BLaER1 treated with 17β-estradiol and CSF1 and Interleukin-3, amounts not matched to agents 10 nM and 100 nM (cell line): ENCODE results near the gene SPR.

Source experiments
- H3K27ac ChIP-seq, 11 experiments: shearing (Covaris generic); formaldehyde crosslinking; 2 replicates each; pipeline ENCODE4 v1.8.1; 2022
- H3K27me3 ChIP-seq, 11 experiments: shearing (Covaris generic); formaldehyde crosslinking; 2 replicates each; pipeline ENCODE4 v1.8.1; 2022
- H3K36me3 ChIP-seq, 11 experiments: shearing (Covaris generic); formaldehyde crosslinking; 2 replicates each; pipeline ENCODE4 v1.8.1; 2022
- H3K4me1 ChIP-seq, 10 experiments: shearing (Covaris generic); formaldehyde crosslinking; 2 replicates each; pipeline ENCODE4 v1.8.1; 2022
- H3K4me2 ChIP-seq, 11 experiments: shearing (Covaris generic); formaldehyde crosslinking; 2 replicates each; pipeline ENCODE4 v1.8.1; 2022
- H3K4me3 ChIP-seq, 10 experiments: shearing (Covaris generic); formaldehyde crosslinking; 2 replicates each; pipeline ENCODE4 v1.8.1; 2022
- H3K9ac ChIP-seq, 11 experiments: shearing (Covaris generic); formaldehyde crosslinking; 2 replicates each; pipeline ENCODE4 v1.8.1; 2022
- H3K9me3 ChIP-seq, 11 experiments: shearing (Covaris generic); formaldehyde crosslinking; replicated peaks in 1 of 11; 2 replicates each; pipeline ENCODE4 v1.8.1; 2022
- H4K20me1 ChIP-seq, 11 experiments: shearing (Covaris generic); formaldehyde crosslinking; 2 replicates each; pipeline ENCODE4 v1.8.1; 2022
- Cebpa-rat ChIP-seq, 11 experiments: shearing (Covaris generic); IDR thresholded peaks; 2 replicates each; pipeline ENCODE4 v1.8.1; 2022

The SPR gene

GRCh38 chr2:72887740-72888437 is 681 bp downstream of the SPR start:
- Histone ChIP-seq H3K4me2 (peak overlapping the region; percentile 83 to 98 (median 96)), H4K20me1 (peaks cover 13 to 47% (median 31%) of the 10 kb centered on the region in 11 experiments; a peak in 21 of 22 replicates), H3K9me3 (no peaks in the 10 kb centered on the region), H3K27me3 (peaks cover 0 to 19% (median 15%) of the 10 kb centered on the region in 11 experiments; a peak in 13 of 22 replicates), H3K4me3 (peak overlapping the region; percentile 70 to 91 (median 80)), H3K36me3 (peaks cover 0 to 15% (median 11%) of the 10 kb centered on the region in 11 experiments; a peak in 13 of 22 replicates), H3K27ac (peak overlapping the region; percentile 13 to 70 (median 52); a peak in 17 of 22 replicates), H3K4me1 (peaks cover 19 to 51% (median 32%) of the 10 kb centered on the region in 10 experiments), H3K9ac (peak overlapping the region; percentile 66 to 81 (median 75))
- TF ChIP-seq Cebpa-rat (IDR thresholded peaks at IDR 0.05), result no peak

DNA sequence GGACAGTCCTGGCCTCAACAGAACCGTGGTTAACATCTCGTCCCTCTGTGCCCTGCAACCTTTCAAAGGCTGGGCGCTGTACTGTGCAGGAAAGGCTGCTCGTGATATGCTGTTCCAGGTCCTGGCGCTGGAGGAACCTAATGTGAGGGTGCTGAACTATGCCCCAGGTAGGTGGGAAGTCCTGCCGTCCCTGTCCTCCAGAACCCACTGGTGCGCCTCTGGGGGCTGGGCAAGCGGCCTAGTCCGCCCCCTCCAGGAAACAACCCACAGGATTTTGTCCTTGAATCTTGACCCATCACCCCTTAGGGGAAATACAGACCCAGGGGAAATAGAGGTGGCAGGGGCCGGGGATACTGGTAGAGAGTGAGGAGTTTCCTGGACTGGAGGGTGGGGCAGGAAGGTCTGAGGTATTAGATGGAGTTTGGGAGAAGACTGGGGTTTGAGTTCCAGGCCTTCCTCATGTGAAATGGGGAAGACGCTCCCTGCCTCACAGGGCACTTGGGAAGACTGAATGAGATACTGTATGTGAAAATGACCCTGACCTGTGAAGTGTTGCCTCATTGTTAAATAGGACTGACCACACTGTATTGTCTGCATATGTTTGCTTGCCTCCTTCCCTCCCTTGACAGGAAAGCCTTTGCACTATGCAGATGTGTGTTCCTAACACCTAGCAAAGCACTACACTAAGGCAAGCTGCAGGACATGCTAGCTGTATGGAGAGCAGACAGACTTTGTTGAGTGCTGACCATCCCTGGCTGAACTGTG is 1.4 kb downstream of the SPR start:
- H3K27me3 ChIP-seq, result peaks cover 0 to 19% (median 15%) of the 10 kb centered on the region in 11 experiments; a peak in 13 of 22 replicates
- peaks cover 13 to 54% (median 37%) of the 10 kb centered on the region in 11 experiments; a peak in 21 of 22 replicates for H4K20me1 ChIP-seq
- no peak for TF ChIP-seq Cebpa-rat (IDR thresholded peaks at IDR 0.05)
- H3K4me3 ChIP-seq, result peak overlapping the region; percentile 70 to 91 (median 80); a peak in 16 of 20 replicates
- peak overlapping the region; percentile 83 to 98 (median 96) for H3K4me2 ChIP-seq
- H3K4me1 ChIP-seq, result peaks cover 26 to 51% (median 39%) of the 10 kb centered on the region in 10 experiments
- peak overlapping the region in 7 of 11 experiments; percentile 32 to 81 (median 76); a peak in 5 of 22 replicates for H3K9ac ChIP-seq
- H3K36me3 ChIP-seq, result peaks cover 0 to 15% (median 11%) of the 10 kb centered on the region in 11 experiments; a peak in 13 of 22 replicates
- H3K27ac ChIP-seq, result no peak overlapping the region
- no peaks in the 10 kb centered on the region for H3K9me3 ChIP-seq

- Histone ChIP-seq H3K27me3 (peaks cover 5 to 20% (median 17%) of the 10 kb centered on the region in 11 experiments; a peak in 15 of 22 replicates), H3K9ac (no peak overlapping the region), H3K4me1 (peaks cover 40 to 65% (median 53%) of the 10 kb centered on the region in 10 experiments), H3K4me2 (peak overlapping the region in 3 of 11 experiments; percentile 4 to 25 (median 5); a peak in 2 of 22 replicates), H3K36me3 (peaks cover 0 to 15% (median 11%) of the 10 kb centered on the region in 11 experiments; a peak in 13 of 22 replicates), H3K9me3 (no peaks in the 10 kb centered on the region), H3K27ac (no peak overlapping the region), H3K4me3 (no peak overlapping the region), H4K20me1 (peaks cover 13 to 54% (median 37%) of the 10 kb centered on the region in 11 experiments; a peak in 21 of 22 replicates)
- no peak for TF ChIP-seq Cebpa-rat (IDR thresholded peaks at IDR 0.05)
These were observed 2.8 kb downstream of the SPR start for GRCh38 chr2:72889991-72890390.

GRCh38 chr2:72891091-72891818 is 4.0 kb downstream of the SPR start:
- TF ChIP-seq Cebpa-rat (IDR thresholded peaks at IDR 0.05), result no peak

DNA sequence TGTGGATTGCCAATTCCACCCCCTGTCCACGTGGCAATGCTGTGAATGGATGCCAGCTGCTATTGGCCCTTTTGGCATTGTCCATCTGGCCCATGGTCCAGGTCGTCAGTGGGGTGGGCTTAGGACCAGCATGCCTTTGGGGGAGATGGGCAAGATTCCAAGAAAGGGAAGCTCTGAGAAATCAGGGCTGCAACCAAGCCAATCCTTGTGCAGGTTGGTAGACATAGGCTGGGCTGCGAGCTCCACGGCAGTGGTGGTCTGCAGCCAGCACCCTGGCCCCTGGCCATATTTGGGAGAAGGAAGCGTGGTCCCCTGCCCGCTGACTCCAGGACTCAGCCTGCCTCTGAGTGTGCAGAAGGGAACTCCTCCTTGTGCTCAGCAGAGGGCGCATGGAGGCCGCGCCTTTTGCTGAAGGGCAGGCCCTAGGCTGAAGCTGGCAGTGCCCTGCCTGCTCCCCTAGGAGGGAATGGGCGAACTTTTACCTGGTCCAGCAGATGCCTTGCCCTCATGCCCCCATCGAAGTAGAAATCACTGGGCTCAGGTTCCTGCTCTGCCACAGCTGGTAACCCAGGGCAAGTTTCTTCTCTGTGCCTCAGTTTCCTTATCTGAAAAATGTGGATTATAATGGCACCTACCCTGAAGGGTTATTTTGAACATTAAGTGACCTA is 5.4 kb downstream of the SPR start:
- Histone ChIP-seq H3K9ac (no peak overlapping the region), H3K27me3 (peaks cover 0 to 20% (median 10%) of the 10 kb centered on the region in 11 experiments; a peak in 13 of 22 replicates)
- TF ChIP-seq Cebpa-rat (IDR thresholded peaks at IDR 0.05), result no peak

More at GRCh38 chr2:72891091-72891818, 4.0 kb downstream of the SPR start:
- no peaks in the 10 kb centered on the region for H3K9me3 ChIP-seq
- no peak overlapping the region for H3K27ac ChIP-seq
- peaks cover 49 to 72% (median 63%) of the 10 kb centered on the region in 10 experiments for H3K4me1 ChIP-seq
- peaks cover 7 to 27% (median 16%) of the 10 kb centered on the region in 11 experiments; a peak in 17 of 22 replicates for H3K27me3 ChIP-seq
- no peak overlapping the region for H3K4me3 ChIP-seq
- H4K20me1 ChIP-seq, result peaks cover 13 to 55% (median 37%) of the 10 kb centered on the region in 11 experiments; a peak in 21 of 22 replicates
- H3K4me2 ChIP-seq, result peak overlapping the region in 6 of 11 experiments; percentile 12 to 81 (median 69); a peak in 10 of 22 replicates
- peaks cover 0 to 15% (median 11%) of the 10 kb centered on the region in 11 experiments; a peak in 13 of 22 replicates for H3K36me3 ChIP-seq
- peak overlapping the region in 2 of 11 experiments; percentile 30 to 40; a peak in 2 of 22 replicates for H3K9ac ChIP-seq

DNA sequence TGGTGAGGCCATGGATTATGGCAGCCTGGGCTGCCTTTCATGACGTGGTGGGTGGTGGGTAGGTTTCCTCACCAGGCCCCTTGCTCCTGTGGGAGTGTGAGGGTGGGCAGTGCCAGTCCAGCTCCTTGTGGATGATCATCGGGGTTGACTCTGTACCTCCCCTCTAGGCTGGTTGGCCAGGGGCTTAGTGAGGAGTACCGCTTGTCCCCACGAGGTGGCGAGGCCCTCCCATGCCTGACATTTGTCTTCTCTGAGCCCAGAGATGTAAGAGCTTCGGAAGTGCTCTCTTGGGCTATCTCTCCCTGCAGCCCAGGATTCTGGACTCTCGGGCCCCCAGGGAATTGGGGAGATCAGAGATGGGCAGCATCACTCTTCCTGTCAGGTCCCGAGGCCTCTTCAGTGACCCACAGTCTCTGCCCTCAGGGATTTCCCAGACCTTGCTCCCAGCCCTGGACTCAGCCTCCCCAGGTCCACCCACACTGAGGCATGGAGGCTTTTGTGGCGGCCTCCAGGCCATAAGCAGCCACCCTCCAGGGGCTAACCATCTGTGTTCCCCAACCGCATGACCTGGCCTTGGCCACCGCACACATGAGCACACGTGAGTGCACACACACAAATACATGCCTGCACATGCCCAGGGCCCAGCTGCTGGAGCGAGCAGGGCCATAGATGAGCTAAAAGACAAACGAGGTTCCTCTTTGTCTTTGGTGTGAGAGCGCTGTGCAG is 6.5 kb downstream of the SPR start:
- peaks cover 0 to 29% (median 13%) of the 10 kb centered on the region in 11 experiments; a peak in 15 of 22 replicates for H3K27me3 ChIP-seq
- H3K4me3 ChIP-seq, result no peak overlapping the region
- peak overlapping the region; percentile 53 to 83 (median 75) for H3K4me2 ChIP-seq
- H3K4me1 ChIP-seq, result peaks cover 32 to 56% (median 47%) of the 10 kb centered on the region in 10 experiments
- H3K27ac ChIP-seq, result peak overlapping the region in 4 of 11 experiments; percentile 21 to 58 (median 34); a peak in 4 of 22 replicates
- H3K9me3 ChIP-seq, result no peaks in the 10 kb centered on the region
- TF ChIP-seq Cebpa-rat (IDR thresholded peaks at IDR 0.05), result no peak
- peaks cover 0 to 15% (median 11%) of the 10 kb centered on the region in 11 experiments; a peak in 13 of 22 replicates for H3K36me3 ChIP-seq
- peaks cover 5 to 46% (median 28%) of the 10 kb centered on the region in 11 experiments; a peak in 20 of 22 replicates for H4K20me1 ChIP-seq
- peak overlapping the region in 4 of 11 experiments; percentile 2 to 38 (median 18); a peak in 1 of 22 replicates for H3K9ac ChIP-seq

More for the DNA sequence above, 5.4 kb downstream of the SPR start:
- Histone ChIP-seq H3K27ac (no peak overlapping the region), H4K20me1 (peaks cover 13 to 55% (median 37%) of the 10 kb centered on the region in 11 experiments; a peak in 21 of 22 replicates), H3K4me2 (peak overlapping the region in 3 of 11 experiments; percentile 73 to 83 (median 81); a peak in 4 of 22 replicates), H3K9me3 (no peaks in the 10 kb centered on the region), H3K4me1 (peaks cover 42 to 66% (median 57%) of the 10 kb centered on the region in 10 experiments), H3K4me3 (no peak overlapping the region), H3K36me3 (peaks cover 0 to 15% (median 11%) of the 10 kb centered on the region in 11 experiments; a peak in 13 of 22 replicates)

DNA sequence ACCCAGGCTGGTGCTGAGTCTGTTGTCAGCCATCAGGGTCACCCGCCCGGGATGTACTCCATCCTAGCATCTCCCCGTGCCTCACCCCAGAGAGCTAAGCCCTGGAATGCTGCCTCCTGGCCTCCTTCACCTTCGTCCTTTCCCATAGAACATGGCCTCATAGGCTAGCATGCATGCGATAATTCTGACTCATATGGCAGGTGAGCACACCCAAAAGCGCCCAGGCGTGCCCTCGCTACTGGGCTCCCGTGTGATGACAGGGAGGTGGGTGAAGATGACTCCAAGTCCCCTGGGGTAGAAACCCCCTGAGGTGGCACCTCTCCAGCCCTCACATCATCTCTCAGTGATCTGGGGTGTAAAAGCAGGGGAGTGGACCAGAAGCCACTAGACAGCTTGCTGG is 7.3 kb downstream of the SPR start:
- peaks cover 0 to 29% (median 13%) of the 10 kb centered on the region in 11 experiments; a peak in 15 of 22 replicates for H3K27me3 ChIP-seq

More for the DNA sequence above, 7.3 kb downstream of the SPR start:
- no peak overlapping the region for H3K4me3 ChIP-seq
- H3K9me3 ChIP-seq, result no peaks in the 10 kb centered on the region
- H3K36me3 ChIP-seq, result peaks cover 0 to 15% (median 11%) of the 10 kb centered on the region in 11 experiments; a peak in 13 of 22 replicates
- H4K20me1 ChIP-seq, result peaks cover 0 to 40% (median 23%) of the 10 kb centered on the region in 11 experiments; a peak in 17 of 22 replicates
- H3K4me2 ChIP-seq, result peak overlapping the region; percentile 53 to 83 (median 75); a peak in 21 of 22 replicates
- peak overlapping the region in 5 of 11 experiments; percentile 5 to 58 (median 31); a peak in 4 of 22 replicates for H3K27ac ChIP-seq
- peak overlapping the region in 3 of 11 experiments; percentile 2 to 38 (median 15); a peak in 4 of 22 replicates for H3K9ac ChIP-seq
- peaks cover 28 to 51% (median 42%) of the 10 kb centered on the region in 10 experiments for H3K4me1 ChIP-seq
- no peak for TF ChIP-seq Cebpa-rat (IDR thresholded peaks at IDR 0.05)
